Neural cell (in vitro differentiated cells): ENCODE measurements around the gene FLRT2. TPM values are rescaled to one million over a fixed set of nuclear protein-coding genes. Genes with fewer than 3 reads are reported as not detected.

Source experiments
- H2AFZ ChIP-seq: fragments of 200-600, 300-800 bp; sonication (generic), shearing (Covaris generic); 2 replicates; pipeline ENCODE4 v1.6.0; 2014; ENCODE audit warnings: low read depth, mild to moderate bottlenecking, antibody characterized with exemption, low read length, moderate library complexity
- H3F3A ChIP-seq: fragments of 200-600 bp; shearing (Covaris generic); 2 replicates; pipeline ENCODE4 v1.6.1; 2016; ENCODE audit warnings: mild to moderate bottlenecking, moderate library complexity, mixed read lengths, antibody characterized with exemption, low read length; ENCODE audit not compliant: insufficient read depth, poor library complexity, severe bottlenecking
- H3K27ac ChIP-seq: fragments of 200-600, 300-800 bp; sonication (generic), shearing (Covaris generic); 2 replicates; pipeline ENCODE4 v1.5.1; 2014; ENCODE audit warnings: mild to moderate bottlenecking, low read length, moderate library complexity
- H3K27me3 ChIP-seq: fragments of 300-800, 200-600 bp; sonication (generic), shearing (Covaris generic); 2 replicates; pipeline ENCODE4 v1.6.0; 2014; ENCODE audit warnings: mild to moderate bottlenecking, low read depth, low read length, moderate library complexity; ENCODE audit not compliant: insufficient read depth
- H3K36me3 ChIP-seq: fragments of 300-800, 200-600 bp; sonication (generic), shearing (Covaris generic); 2 replicates; pipeline ENCODE4 v1.5.1; 2014; ENCODE audit warnings: mild to moderate bottlenecking, antibody characterized with exemption, low read length, moderate library complexity; ENCODE audit not compliant: insufficient read depth
- H3K4me2 ChIP-seq: fragments of 300-800, 200-600 bp; sonication (generic), shearing (Covaris generic); 2 replicates; pipeline ENCODE4 v1.6.0; 2014; ENCODE audit warnings: mild to moderate bottlenecking, low read length
- H3K4me3 ChIP-seq: fragments of 300-800, 200-600 bp; sonication (generic), shearing (Covaris generic); 2 replicates; pipeline ENCODE4 v1.5.1; 2014; ENCODE audit warnings: mild to moderate bottlenecking, low read length, moderate library complexity
- H3K79me2 ChIP-seq: fragments of 200-600 bp; shearing (Covaris generic); replicated peaks from 2 replicates; pipeline ENCODE4 v1.6.0; 2014; ENCODE audit warnings: mild to moderate bottlenecking, low read length, moderate library complexity; ENCODE audit not compliant: insufficient read depth
- H3K9ac ChIP-seq: fragments of 300-800, 200-600 bp; sonication (generic), shearing (Covaris generic); 2 replicates; pipeline ENCODE4 v1.6.1; 2016; ENCODE audit warnings: mild to moderate bottlenecking, low read length, mixed read lengths
- H3K9me2 ChIP-seq: fragments of 200-600 bp; shearing (Covaris generic); 2 replicates; pipeline ENCODE4 v1.6.1; 2016; ENCODE audit warnings: mild to moderate bottlenecking, low read length, mixed read lengths; ENCODE audit not compliant: insufficient read depth
- H3K9me3 ChIP-seq: fragments of 200-600, 300-800 bp; sonication (generic), shearing (Covaris generic); 2 replicates; pipeline ENCODE4 v1.6.1; 2016; ENCODE audit warnings: mild to moderate bottlenecking, mixed run types, low read length, moderate library complexity, mixed read lengths
- H4K20me1 ChIP-seq: fragments of 200-600 bp; shearing (Covaris generic); 2 replicates; pipeline ENCODE4 v1.6.1; 2016; ENCODE audit warnings: mild to moderate bottlenecking, mixed run types; ENCODE audit not compliant: insufficient read depth
- EP300 ChIP-seq: fragments of 450-650 bp; conservative IDR thresholded peaks from 2 replicates; pipeline ENCODE4 v1.6.1; 2014; ENCODE audit warnings: antibody characterized with exemption, mild to moderate bottlenecking, moderate library complexity; ENCODE audit not compliant: poor library complexity, severe bottlenecking
- EZH2 ChIP-seq: fragments of 200-600, 300-800 bp; shearing (Covaris generic), sonication (generic); IDR thresholded peaks from 2 replicates; pipeline ENCODE4 v1.6.1; 2014; ENCODE audit warnings: antibody characterized with exemption, low read length, borderline replicate concordance, mild to moderate bottlenecking; ENCODE audit not compliant: insufficient read depth, poor library complexity, severe bottlenecking
- MXI1 ChIP-seq: fragments of 450-650 bp; conservative IDR thresholded peaks from 2 replicates; pipeline ENCODE4 v1.6.1; 2014; ENCODE audit warnings: antibody characterized with exemption, mild to moderate bottlenecking; ENCODE audit not compliant: poor library complexity, severe bottlenecking
- POLR2AphosphoS5 ChIP-seq: IDR thresholded peaks from 2 replicates; pipeline ENCODE4 v1.6.1; 2012
- RAD21 ChIP-seq: fragments of 450-650 bp; conservative IDR thresholded peaks from 2 replicates; pipeline ENCODE4 v1.6.1; 2014; ENCODE audit warnings: antibody characterized with exemption, mild to moderate bottlenecking, moderate library complexity
- SMC3 ChIP-seq: fragments of 450-650 bp; conservative IDR thresholded peaks from 2 replicates; pipeline ENCODE4 v1.6.1; 2014; ENCODE audit warnings: antibody characterized with exemption, mild to moderate bottlenecking, moderate library complexity; ENCODE audit not compliant: poor library complexity
- TAF1 ChIP-seq: IDR thresholded peaks from 2 replicates; pipeline ENCODE4 v1.6.1; 2012; ENCODE audit warnings: low read depth
- polyA plus RNA-seq: library from polyadenylated mRNA; depleted of rRNA; stranded (reverse); fragments of >200 nt; gene quantifications from 2 replicates; pipeline ENCODE4 v1.2.3, GENCODE V29; 2014
- TF ChIP-seq, protein P1 (sequence below): IDR thresholded peaks from 2 replicates; pipeline ENCODE4 v1.6.1; 2012; ENCODE audit warnings: borderline replicate concordance
- TF ChIP-seq, protein P2 (sequence below): fragments of 450-650 bp; IDR thresholded peaks from 2 replicates; pipeline ENCODE4 v1.5.1; 2014; ENCODE audit warnings: antibody characterized with exemption, mild to moderate bottlenecking, moderate library complexity; ENCODE audit not compliant: poor library complexity, severe bottlenecking

The FLRT2 gene
- polyA plus RNA-seq, 1 donor from 2014 or later, result 5.1 TPM

DNA sequence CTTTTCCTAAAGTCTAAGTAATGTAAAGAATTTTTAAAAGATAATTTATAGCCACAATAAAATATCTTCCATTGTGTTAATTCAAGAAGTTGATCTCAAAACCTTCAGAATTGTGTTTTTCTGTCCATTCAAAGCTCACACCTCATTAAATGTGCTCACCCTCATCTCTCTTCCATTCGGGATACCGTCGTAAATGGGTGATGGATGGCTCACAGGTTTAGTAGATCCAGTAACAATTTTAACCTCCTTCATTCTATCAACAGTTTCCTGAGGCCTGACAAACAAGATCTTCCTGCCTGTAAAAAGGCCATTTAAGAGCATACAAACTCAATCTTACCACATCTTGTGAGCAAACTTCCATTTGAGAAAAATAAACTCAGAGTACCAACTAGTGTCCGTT, 9.4 kb upstream of the FLRT2 start:
- TF ChIP-seq RAD21, result no peak
- no peak for TF ChIP-seq EZH2
- TF ChIP-seq SMC3, result no peak
- TF ChIP-seq POLR2AphosphoS5, result no peak
- TF ChIP-seq TAF1, result no peak
- TF ChIP-seq MXI1, result no peak
- TF ChIP-seq EP300, result no peak
- TF ChIP-seq, protein P1, sequence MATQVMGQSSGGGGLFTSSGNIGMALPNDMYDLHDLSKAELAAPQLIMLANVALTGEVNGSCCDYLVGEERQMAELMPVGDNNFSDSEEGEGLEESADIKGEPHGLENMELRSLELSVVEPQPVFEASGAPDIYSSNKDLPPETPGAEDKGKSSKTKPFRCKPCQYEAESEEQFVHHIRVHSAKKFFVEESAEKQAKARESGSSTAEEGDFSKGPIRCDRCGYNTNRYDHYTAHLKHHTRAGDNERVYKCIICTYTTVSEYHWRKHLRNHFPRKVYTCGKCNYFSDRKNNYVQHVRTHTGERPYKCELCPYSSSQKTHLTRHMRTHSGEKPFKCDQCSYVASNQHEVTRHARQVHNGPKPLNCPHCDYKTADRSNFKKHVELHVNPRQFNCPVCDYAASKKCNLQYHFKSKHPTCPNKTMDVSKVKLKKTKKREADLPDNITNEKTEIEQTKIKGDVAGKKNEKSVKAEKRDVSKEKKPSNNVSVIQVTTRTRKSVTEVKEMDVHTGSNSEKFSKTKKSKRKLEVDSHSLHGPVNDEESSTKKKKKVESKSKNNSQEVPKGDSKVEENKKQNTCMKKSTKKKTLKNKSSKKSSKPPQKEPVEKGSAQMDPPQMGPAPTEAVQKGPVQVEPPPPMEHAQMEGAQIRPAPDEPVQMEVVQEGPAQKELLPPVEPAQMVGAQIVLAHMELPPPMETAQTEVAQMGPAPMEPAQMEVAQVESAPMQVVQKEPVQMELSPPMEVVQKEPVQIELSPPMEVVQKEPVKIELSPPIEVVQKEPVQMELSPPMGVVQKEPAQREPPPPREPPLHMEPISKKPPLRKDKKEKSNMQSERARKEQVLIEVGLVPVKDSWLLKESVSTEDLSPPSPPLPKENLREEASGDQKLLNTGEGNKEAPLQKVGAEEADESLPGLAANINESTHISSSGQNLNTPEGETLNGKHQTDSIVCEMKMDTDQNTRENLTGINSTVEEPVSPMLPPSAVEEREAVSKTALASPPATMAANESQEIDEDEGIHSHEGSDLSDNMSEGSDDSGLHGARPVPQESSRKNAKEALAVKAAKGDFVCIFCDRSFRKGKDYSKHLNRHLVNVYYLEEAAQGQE, result no peak
- TF ChIP-seq, protein P2, sequence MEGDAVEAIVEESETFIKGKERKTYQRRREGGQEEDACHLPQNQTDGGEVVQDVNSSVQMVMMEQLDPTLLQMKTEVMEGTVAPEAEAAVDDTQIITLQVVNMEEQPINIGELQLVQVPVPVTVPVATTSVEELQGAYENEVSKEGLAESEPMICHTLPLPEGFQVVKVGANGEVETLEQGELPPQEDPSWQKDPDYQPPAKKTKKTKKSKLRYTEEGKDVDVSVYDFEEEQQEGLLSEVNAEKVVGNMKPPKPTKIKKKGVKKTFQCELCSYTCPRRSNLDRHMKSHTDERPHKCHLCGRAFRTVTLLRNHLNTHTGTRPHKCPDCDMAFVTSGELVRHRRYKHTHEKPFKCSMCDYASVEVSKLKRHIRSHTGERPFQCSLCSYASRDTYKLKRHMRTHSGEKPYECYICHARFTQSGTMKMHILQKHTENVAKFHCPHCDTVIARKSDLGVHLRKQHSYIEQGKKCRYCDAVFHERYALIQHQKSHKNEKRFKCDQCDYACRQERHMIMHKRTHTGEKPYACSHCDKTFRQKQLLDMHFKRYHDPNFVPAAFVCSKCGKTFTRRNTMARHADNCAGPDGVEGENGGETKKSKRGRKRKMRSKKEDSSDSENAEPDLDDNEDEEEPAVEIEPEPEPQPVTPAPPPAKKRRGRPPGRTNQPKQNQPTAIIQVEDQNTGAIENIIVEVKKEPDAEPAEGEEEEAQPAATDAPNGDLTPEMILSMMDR, result no peak
- Histone ChIP-seq H3K9ac (no peak overlapping the region), H3K9me3 (no peaks in the 10 kb centered on the region), H3K4me2 (no peak overlapping the region), H4K20me1 (no peaks in the 10 kb centered on the region), H3K4me3 (no peak overlapping the region), H3F3A (no peaks in the 10 kb centered on the region), H3K27me3 (no peaks in the 10 kb centered on the region), H2AFZ (no peak overlapping the region), H3K9me2 (no peaks in the 10 kb centered on the region), H3K79me2 (no peaks in the 10 kb centered on the region), H3K36me3 (no peaks in the 10 kb centered on the region), H3K27ac (no peak overlapping the region)

DNA sequence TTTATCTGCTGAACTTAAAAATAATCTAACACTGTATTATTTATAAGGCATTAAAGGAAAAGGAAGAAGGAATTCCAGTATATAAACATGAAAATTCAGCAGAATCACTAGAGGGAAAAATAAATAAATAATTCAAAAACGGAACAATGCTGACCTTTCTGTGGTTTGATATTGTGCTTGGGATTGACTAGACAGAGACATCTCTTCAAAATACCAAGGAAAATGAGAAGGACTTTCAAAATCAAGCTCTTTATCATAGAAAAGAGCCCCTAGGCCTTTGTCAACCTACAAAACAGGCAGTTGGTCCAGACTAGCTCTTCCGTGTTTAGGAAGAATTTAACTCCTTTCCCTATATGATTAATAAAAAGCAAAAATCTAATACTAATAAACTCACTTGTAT, 6.3 kb upstream of the FLRT2 start:
- Histone ChIP-seq H3K27ac (no peak overlapping the region), H3K9me2 (no peaks in the 10 kb centered on the region), H3K4me2 (no peak overlapping the region), H3K27me3 (no peaks in the 10 kb centered on the region), H4K20me1 (no peaks in the 10 kb centered on the region), H3F3A (no peaks in the 10 kb centered on the region), H3K36me3 (no peaks in the 10 kb centered on the region), H2AFZ (no peak overlapping the region), H3K79me2 (no peaks in the 10 kb centered on the region), H3K9me3 (no peaks in the 10 kb centered on the region), H3K4me3 (no peak overlapping the region), H3K9ac (no peak overlapping the region)
- no peak for TF ChIP-seq TAF1
- TF ChIP-seq RAD21, result no peak
- TF ChIP-seq EP300, result no peak
- TF ChIP-seq, protein P1, result no peak
- TF ChIP-seq EZH2, result no peak
- TF ChIP-seq MXI1, result no peak
- TF ChIP-seq, protein P2, result no peak
